NCI-H345 treated with DMSO at 0.1 percent for 48 hours (cell line): Measurements from ENCODE around the gene PRDM1.
"Not testable (repeated sequence)": the region's sequence is repeated elsewhere in the genome, so short reads cannot be mapped to it uniquely, and the experiment has no call there.

ENCODE experiments used
- DNase-seq: peaks from one replicate; lab custom pipeline; 2025; ENCODE audit not compliant: unreplicated experiment; lab: John Stamatoyannopoulos, UW

Gene PRDM1

GRCh38 chr6:106135911-106136571 lies 49.9 kb downstream of the PRDM1 start:
- DNase-seq: no peak

- no peak for DNase-seq
Observed at GRCh38 chr6:106136845-106137244, 50.7 kb downstream of the PRDM1 start.

GRCh38 chr6:106138151-106138550 lies 52.0 kb downstream of the PRDM1 start:
- DNase-seq: no peak

DNA sequence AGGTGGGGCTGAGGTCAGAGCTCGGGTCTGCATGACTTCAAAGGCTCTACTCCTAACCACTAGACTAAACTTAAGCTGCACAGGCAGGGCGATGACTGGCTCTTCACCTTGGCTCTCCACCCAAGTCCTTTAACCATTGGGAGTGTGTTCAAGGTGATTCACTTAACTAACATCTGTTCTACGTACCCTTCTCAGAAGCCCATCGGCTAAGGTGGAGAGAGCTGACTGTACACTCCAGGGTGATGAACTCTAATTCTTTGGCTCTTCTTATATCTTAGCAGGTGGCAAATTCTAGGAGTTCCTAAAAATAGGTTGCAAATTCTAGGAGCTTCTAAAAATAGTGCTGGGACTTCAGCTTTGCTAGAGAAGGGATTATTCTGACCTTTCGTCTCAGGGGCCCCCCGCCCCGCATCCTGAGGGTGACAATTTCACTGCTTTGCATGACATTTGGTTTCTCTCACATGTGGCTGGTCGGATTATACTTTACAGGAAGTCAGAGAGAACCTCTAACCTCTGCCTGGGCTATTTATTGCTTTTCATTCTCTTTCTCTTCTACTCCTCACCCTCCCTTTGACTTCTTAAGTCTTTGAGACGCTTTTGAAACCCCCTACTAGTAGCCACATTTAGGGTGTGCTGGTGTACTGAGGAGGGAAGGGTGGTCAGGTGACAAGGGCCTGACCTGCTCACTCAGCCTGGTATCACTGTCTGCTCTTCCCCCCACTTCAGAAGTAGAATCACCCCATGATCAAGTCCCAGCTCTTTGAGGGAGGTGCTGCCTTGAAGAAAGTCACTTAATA lies 55.5 kb downstream of the PRDM1 start:
- DNase-seq: no peak

DNA sequence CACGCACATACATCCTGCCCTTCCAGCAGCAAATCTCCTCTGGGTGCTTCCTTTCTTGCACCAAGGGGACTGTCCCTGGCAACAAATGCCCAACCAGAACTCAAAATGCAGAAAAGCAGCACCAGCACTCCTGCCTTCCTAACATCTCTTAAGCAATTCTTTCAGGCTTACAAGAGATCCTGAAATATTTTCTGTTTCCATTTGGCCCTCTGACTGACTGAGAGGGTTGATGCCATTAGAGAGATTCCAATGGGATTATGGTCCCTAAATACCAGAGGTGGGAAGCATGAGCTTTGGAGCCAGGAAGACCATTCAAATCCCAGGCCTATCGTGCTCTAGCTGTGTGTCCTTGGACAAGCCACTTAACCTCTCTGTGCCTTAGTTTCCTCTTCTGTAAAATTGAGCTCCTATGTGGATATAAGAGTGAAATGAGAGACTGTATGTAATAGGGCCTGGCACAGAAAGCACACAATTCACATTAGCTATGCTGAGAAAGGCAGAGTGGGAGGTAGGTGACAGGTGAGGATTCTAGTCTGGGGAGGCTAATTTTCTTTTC lies 56.8 kb downstream of the PRDM1 start:
- no peak for DNase-seq

- DNase-seq: no peak
Observed at GRCh38 chr6:106143665-106144064, 57.5 kb downstream of the PRDM1 start.

GRCh38 chr6:106145144-106145543 lies 59.0 kb downstream of the PRDM1 start:
- DNase-seq: no peak

- DNase-seq: no peak
Observed at GRCh38 chr6:106145741-106146227, 59.6 kb downstream of the PRDM1 start.

- DNase-seq: no peak
Observed at GRCh38 chr6:106146852-106147351, 60.8 kb downstream of the PRDM1 start.

DNA sequence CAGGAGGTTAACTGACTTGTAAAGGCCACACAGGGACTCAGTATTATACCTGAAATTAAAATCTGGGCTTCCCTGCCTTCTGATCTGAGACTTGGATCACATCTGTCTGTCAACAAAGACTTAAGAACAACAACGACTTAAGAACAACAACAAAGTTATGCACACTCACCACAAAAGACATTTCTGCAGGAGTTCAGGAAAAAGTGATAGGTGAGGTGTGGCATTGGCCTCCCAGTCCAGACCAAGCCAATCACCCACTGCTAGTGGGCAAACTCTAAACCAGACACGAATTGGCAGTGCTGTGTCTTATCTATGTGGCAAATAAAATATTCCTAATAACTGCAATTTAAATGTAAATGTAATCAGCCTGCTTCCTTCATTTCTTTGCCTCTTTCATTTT lies 61.3 kb downstream of the PRDM1 start:
- DNase-seq: no peak

- DNase-seq: no peak
Observed at GRCh38 chr6:106149472-106150069, 63.4 kb downstream of the PRDM1 start.

GRCh38 chr6:106152476-106152875 lies 66.3 kb downstream of the PRDM1 start:
- DNase-seq: not testable (repeated sequence)

DNA sequence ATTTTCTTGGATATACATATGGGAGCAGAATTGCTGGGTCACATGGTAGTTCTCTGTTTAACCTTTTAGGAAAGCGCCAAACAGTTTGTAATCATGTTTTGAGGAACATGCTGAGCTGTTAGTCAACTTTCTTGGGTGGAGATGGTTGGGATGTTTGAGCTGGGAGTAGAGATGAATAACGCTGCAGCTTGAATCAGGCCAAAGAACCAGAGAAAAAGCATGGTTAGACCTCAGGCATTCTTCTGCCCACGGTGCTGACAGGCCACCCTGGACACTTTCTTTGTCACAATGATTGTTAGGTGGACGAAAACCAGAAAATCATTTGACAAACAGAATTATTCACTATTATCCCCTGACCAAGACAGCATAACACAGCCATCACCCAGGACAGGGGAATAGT lies 66.8 kb downstream of the PRDM1 start:
- no peak for DNase-seq

GRCh38 chr6:106154326-106154725 lies 68.2 kb downstream of the PRDM1 start:
- DNase-seq: no peak

DNA sequence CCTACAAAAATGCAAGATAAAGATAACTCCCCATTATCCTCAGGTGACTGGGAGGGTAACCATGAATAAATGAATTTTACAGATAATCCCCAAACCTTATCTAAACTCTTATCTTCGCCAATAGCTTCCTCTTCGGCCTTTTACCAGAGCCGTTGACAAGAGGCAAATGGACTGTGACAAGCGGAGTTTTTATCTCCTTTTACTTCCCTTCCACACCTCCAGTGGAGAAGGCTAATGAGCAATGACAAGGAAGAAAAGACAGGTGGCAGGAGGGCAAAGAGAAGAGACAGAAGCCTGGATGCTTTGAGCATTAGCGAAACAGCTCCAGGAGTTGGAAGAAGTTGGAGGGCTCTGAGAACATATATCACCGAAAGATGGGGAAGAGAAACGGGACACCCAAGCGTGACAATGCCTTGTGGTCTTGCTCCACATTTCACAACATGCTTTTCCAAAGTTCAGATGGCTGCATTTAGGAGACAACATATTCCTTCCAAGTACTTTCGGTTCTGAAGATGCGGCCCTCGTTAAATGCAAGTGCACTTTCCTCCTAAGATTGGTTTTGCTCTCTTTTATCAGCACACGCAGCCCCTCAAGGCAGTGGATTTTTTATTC lies 69.2 kb downstream of the PRDM1 start:
- no peak for DNase-seq

DNA sequence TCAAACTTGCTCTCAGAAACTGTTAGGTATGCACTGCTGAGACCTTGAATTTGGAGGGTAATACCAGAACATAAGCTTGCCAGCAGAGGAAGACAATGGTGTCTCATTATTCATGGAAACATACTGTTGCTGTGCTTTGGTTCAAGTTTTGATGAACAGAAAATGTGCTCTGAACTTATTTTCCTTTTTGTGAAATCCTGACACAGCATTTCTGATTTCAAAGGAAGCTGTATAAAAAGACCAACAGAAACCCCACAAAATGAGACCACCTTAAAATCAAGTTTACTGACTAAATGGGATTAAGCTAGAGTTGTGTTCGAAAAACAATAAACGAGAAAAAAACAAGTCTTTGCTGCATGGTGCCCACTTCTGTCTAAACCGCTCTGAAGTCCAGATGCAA lies 70.3 kb downstream of the PRDM1 start:
- DNase-seq: no peak

GRCh38 chr6:106156863-106157262 lies 70.7 kb downstream of the PRDM1 start:
- no peak for DNase-seq

DNA sequence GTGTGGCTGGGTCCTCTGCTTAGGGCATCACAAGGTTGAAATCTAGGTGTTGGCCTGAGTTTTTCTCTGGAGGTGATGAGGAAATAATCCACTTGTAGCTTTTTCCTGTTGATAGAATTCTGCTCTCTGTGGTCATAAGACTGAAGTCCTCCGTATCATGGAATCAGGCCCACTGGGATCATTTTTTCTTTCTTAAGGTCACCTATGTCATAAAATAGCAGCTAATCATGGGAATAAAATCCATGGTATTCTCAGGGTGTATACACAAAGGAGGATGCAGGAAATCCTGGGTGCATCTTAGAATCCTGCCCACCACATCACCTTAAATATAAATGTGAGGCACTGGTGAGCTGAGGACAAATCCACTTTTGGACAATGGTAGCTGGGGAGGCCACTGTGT lies 72.7 kb downstream of the PRDM1 start:
- DNase-seq: no peak
